Measurements from ENCODE around the gene MRM1. TPM values are rescaled to one million over a fixed set of nuclear protein-coding genes. Genes with fewer than 3 reads are reported as not detected.
"Not testable (repeated sequence)": the region's sequence is repeated elsewhere in the genome, so short reads cannot be mapped to it uniquely, and the experiment has no call there.

Gene MRM1
- total and polyA plus RNA-seq, 9 donors = 2.7 to 8.1 (median 6.6) TPM

DNA sequence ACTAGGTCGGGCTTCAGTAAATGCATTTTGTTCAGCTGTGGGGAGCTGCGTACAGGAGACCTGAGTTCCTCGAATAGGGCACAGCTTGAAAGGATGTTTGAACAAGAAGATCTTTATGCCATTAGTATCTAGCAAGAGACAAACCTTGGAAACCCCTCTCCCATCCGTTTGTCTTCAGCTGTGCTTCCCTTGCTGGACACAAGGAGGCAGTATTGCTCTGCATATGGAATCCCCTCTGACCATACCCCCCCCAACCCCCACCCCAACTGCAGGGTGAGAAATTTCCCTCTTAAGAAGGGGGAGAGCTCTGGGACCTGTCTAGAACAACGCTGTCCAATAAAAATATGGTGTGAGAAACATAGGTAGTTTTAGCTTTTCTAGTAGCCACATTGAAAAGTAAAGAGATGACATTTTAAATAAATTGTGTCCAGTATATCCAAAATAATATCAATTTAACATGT lies 1.6 kb downstream of the MRM1 start:
- peak; percentile 35 to 68 (median 53) for DNase-seq
- Histone ChIP-seq H3K4me3 (peak overlapping the region; percentile 80), H3K27ac (no peak overlapping the region), H3K36me3 (no peaks in the 10 kb centered on the region), H3K27me3 (no peaks in the 10 kb centered on the region), H3K4me1 (ENCODE audit: insufficient read depth) (peaks cover 5% of the 10 kb centered on the region), H3K9me3 (no peaks in the 10 kb centered on the region)
- WGBS, 3 donors = 11 to 20% (median 18%) methylated on average over 5 of the region's 5 CpGs
- TF ChIP-seq EP300 (IDR thresholded peaks at IDR 0.05) (no peak), CTCF (IDR thresholded peaks at IDR 0.05) (peak in 2 of 3 donors; percentile 31 to 33), POLR2A (IDR thresholded peaks at IDR 0.05) (no peak)
- intact Hi-C loops (cut with DNase I) = no loop called here

- DNase-seq; H3K4me1 ChIP-seq (ENCODE audit: insufficient read depth); H3K36me3 ChIP-seq; H3K27ac ChIP-seq; H3K4me3 ChIP-seq; intact Hi-C loops (cut with DNase I); H3K27me3 ChIP-seq; H3K9me3 ChIP-seq: not testable (repeated sequence)
- WGBS, 3 donors = 94 to 97% (median 96%) methylated on average over 5 of the region's 5 CpGs
These were observed 3.6 kb downstream of the MRM1 start for GRCh38 chr17:36605028-36605427.

GRCh38 chr17:36608280-36608679 lies 6.9 kb downstream of the MRM1 start:
- TF ChIP-seq CTCF (IDR thresholded peaks at IDR 0.05) = no peak
- no peak for TF ChIP-seq EP300 (IDR thresholded peaks at IDR 0.05)
- Histone ChIP-seq H3K27ac (no peak overlapping the region), H3K9me3 (no peaks in the 10 kb centered on the region), H3K4me3 (no peak overlapping the region), H3K27me3 (no peaks in the 10 kb centered on the region), H3K4me1 (ENCODE audit: insufficient read depth) (peaks cover 5% of the 10 kb centered on the region), H3K36me3 (no peaks in the 10 kb centered on the region)
- 80 to 82% (median 81%) methylated on average over 7 of the region's 7 CpGs for WGBS, 3 donors
- intact Hi-C loops (cut with DNase I) = no loop called here
- no peak for DNase-seq

GRCh38 chr17:36608794-36609497 lies 7.6 kb downstream of the MRM1 start:
- peak; percentile 53 to 66 (median 60) for DNase-seq
- Histone ChIP-seq H3K27ac (no peak overlapping the region), H3K4me1 (ENCODE audit: insufficient read depth) (peaks cover 5% of the 10 kb centered on the region), H3K27me3 (no peaks in the 10 kb centered on the region), H3K9me3 (no peaks in the 10 kb centered on the region), H3K4me3 (no peak overlapping the region), H3K36me3 (no peaks in the 10 kb centered on the region)
- 23 to 36% (median 33%) methylated on average over 16 to 24 of the region's 24 CpGs for WGBS, 3 donors
- TF ChIP-seq EP300 (IDR thresholded peaks at IDR 0.05) (no peak), CTCF (IDR thresholded peaks at IDR 0.05) (peak in 1 of 3 donors; percentile 14), POLR2A (IDR thresholded peaks at IDR 0.05) (no peak)
- intact Hi-C loops (cut with DNase I) = no loop called here

GRCh38 chr17:36609498-36609862 lies 8.1 kb downstream of the MRM1 start:
- H3K27me3 ChIP-seq = no peaks in the 10 kb centered on the region
- WGBS, 3 donors = 71 to 79% (median 73%) methylated on average over 7 of the region's 7 CpGs
- H3K4me3 ChIP-seq = no peak overlapping the region
- no peak for DNase-seq
- intact Hi-C loops (cut with DNase I) = no loop called here
- H3K9me3 ChIP-seq = no peaks in the 10 kb centered on the region
- H3K36me3 ChIP-seq = no peaks in the 10 kb centered on the region
- TF ChIP-seq POLR2A (IDR thresholded peaks at IDR 0.05) (no peak), EP300 (IDR thresholded peaks at IDR 0.05) (no peak), CTCF (IDR thresholded peaks at IDR 0.05) (no peak)
- no peak overlapping the region for H3K27ac ChIP-seq
- H3K4me1 ChIP-seq (ENCODE audit: insufficient read depth) = peaks cover 5% of the 10 kb centered on the region

Data from ovary (tissue), 9 donors.